Activated CD4-positive, alpha-beta T cell treated with anti-CD3 and anti-CD28 coated beads for 24 hours (primary cell): ENCODE data around the gene NFE2.

Experiments
- DNase-seq, 2 donors: peaks; one replicate each; pipeline ENCODE4 v3.0.0-alpha.2; 2020; ENCODE audit warnings: low read depth in 2 of 2

Gene NFE2

GRCh38 chr12:54306925-54307741, 6.3 kb upstream of the NFE2 start:
- no peak for DNase-seq

GRCh38 chr12:54304187-54304810, 3.5 kb upstream of the NFE2 start:
- DNase-seq, result no peak

DNA sequence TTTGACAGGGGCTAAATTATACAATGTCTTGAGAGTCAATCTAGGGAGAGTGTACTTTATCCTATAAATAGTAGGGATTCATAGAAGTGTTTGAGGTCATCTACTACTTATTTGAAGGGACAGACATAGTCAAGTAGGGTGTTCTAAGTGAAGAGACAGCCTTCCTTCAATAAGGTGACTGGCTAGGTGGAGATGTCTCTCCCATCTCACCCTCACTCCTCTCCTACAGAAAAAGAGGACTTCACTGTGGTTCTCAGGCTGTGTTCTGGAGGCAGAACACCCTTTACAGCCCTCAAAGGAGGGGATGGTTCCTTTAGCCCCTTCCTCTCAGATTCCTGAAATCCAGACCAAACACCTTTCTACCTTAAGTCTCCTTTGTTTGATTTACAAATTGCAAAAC, 2.8 kb upstream of the NFE2 start:
- no peak for DNase-seq

- no peak for DNase-seq
Observed at GRCh38 chr12:54301428-54302048, 723 bp upstream of the NFE2 start.

DNA sequence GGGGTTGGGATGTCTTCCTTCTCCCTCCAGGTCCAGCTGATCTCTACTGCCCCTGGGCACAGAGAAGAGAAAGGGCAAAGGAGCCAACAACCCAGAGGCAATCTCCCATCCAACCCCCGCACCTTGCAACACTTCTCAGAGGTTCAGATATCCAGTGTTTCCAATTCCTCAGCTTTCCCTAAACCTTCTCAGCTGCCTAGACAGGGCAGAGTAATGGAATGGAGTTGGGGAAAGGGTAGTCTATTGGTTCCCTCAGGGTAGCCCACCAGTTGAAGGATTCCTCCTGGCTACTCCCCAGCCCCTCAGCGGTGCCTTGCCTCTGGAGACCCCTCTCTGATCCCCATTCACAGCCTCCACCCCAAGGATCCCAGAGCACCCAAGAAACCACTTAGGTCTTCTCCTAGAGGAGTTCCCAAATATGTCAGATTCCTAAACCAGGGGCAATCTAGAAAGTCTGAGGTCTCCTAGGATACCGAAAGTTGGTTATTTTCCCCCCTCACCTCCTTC, 537 bp downstream of the NFE2 start:
- DNase-seq, result no peak

GRCh38 chr12:54299515-54300224, 1.1 kb downstream of the NFE2 start:
- no peak for DNase-seq

GRCh38 chr12:54298904-54299303, 1.9 kb downstream of the NFE2 start:
- DNase-seq, result no peak

DNA sequence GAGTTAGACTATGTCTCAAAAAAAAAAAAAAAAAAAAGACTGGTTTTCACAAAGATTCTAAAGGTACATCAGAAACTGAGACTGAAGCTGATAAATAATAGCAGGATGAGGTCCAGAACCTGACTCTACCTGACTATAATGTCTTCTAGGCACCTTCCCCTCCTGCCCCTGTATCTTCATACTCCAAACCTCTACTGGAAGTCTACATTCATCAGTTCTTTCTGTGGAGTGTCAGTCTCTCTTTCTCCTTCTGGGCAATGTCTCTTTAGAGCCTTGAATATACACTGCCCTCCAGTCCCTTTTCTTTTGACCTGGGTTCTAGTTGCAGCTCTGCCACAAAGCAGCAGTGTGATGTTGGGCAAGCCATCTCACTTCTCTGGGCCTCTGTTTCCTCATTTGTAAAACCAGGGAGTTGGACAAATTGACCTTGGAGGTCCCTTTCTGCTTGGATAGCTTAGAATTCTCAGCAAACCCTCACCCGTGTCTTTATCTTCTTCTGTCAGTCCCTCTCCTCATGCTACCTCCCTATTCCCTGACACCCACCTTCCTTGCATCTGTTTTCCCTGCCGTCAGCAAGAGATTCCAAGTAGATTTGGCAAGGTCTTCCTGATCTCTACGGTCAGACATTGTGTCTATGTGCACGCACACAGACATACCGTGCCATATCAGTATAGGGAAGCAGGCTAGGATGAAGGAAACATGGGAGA, 4.3 kb downstream of the NFE2 start:
- DNase-seq, result no peak

- DNase-seq, result no peak
Observed at GRCh38 chr12:54294953-54295566, 5.8 kb downstream of the NFE2 start.

DNA sequence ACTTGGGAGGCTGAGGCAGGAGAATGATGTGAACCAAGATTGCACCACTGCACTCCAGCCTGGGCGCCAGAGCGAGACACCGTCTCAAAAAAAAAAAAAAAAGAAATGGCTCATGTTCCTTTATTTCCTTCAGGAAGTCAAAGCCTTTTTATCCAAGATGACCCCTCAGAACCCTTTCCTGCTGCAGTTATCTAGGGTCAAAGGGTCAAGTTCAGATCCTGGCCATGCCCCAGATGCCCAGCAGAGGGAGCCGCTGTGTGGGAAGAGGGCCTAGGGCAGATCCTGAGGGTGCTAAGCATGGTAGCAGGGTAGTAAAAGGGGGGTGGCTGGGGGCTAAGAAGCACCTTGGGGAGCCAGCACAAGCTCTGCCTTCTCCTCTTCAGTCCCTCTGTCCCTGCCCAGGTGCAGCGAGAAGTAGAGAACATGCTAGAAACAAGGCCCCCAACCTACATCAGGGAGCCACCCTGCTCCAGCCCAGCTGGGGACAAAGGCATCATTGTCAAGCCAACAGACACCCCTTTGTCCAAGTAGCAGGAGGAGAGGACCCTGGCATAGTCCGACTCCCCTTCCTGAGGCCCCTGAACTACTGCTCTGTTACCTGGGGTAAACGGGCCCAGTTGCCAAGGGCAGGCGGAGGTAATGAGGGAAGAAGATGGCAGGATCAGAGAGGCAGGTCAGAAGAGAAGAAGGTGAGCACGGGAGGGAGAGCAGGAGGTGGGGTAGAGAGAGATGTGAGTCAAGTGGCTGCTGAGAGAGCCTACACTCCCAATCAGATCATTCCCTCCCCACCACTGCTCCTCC, 6.5 kb downstream of the NFE2 start:
- peak in 1 of 2 donors; percentile 44 for DNase-seq

GRCh38 chr12:54292931-54293241, 7.9 kb downstream of the NFE2 start:
- DNase-seq, result no peak

GRCh38 chr12:54292083-54292930, 8.5 kb downstream of the NFE2 start:
- DNase-seq, result no peak

GRCh38 chr12:54287261-54288157, 13.3 kb downstream of the NFE2 start:
- DNase-seq, result no peak

DNA sequence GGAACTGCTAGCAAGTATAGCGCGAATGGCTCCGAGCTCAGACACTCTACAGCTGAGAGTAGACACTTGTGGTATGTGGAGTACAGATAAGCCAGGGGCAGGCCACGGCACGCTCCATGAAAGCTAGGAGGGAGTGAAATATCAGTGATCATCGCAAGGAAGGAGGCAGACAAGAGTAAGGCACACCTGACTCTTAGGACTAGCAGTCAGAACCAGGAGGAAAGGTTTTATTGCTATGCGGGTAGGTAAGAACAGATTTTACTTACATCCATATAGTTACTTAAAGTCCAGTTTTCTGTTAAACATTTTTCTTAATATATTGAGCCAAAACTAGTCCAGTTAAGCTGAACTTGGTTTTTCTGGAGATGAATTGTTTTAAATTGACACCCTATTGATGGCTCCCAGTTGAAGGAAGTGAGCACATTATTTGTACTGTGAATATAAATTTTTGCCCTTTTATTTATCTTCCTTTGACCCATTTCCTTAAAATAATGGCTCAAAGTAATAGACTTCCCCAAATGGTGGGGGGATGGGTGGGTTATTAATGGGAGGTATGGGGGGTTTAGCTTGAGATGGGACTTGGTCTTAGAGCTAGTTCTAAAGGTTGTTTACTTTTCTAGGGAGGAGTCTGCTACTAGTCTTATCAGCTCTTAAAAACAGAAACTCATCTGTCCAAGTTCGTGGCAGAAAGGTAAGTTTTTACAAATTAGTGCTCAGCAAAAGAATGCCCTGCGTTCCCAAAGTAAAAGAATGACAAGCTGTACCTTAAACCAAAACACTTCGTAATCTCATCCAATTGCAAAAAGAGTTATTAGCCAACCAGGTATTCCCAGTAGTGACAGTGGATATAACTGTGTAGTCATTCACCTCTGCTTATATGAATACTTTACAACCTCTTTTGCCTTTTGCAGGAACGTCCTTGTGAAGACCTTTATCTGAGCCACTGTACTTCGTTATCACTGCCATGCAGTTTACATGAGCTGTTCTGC, 14.5 kb downstream of the NFE2 start:
- DNase-seq, result no peak

DNA sequence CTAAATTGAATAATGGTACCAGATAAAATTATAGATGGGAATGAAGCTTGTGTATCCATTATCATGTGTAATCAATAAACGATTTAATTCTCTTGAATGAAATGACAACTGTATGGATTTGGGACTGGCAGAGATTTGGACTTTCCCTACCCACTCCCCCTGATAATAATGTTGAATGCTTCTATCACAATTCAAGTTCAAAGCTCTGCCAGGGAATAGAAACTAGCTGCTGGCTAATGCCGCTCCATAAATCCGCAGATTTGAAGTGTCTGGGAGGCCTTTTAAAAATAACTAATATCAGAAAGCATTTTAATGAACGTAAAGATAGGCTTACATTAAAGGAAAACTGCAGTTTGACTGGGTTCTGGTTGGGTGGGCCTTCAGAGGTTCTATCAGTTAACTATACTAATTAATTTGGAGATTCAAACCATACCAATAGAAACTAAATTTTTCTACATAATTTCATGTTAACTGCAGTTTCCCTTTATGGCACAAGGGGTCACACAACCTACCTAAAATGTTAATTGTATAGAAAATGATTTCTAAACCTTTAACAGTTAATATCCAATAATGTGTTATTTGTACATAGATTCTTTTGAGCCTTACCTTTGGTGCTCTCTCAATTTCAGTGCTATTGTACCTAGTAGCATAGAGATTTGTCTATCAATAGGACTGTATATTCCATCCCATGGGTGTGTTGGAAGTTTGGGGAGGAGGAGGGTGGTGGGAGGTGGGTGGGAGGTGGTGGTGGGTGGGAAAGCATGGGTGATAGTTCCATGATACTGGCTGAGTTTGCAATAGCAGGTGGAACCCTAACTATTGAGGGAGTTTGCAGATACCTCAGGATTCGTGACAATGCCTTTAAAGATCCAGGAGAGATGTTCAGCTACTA, 15.4 kb downstream of the NFE2 start:
- DNase-seq, result no peak
